Measurements from ENCODE around the gene TNRC6C.

- no peak for TF ChIP-seq CTCF (IDR thresholded peaks at IDR 0.05; ENCODE audit: low read depth, low read length, missing input control)
- no peak for TF ChIP-seq TAF1 (conservative IDR thresholded peaks at IDR 0.05)
- TF ChIP-seq YY1 (IDR thresholded peaks at IDR 0.05): no peak
- TF ChIP-seq RAD21 (IDR thresholded peaks at IDR 0.05): no peak
- no peak for TF ChIP-seq JUND (IDR thresholded peaks at IDR 0.05)
- TF ChIP-seq NR2F2 (IDR thresholded peaks at IDR 0.05): no peak
- no peak for TF ChIP-seq ZBTB33 (IDR thresholded peaks at IDR 0.05)
Observed at GRCh38 chr17:78130090-78130436, 171.6 kb downstream of the TNRC6C start.
